NCI-H128 (cell line): ENCODE results near the gene ABTB1.

Experiments
- DNase-seq: peaks from one replicate; lab custom pipeline; 2025; ENCODE audit not compliant: unreplicated experiment; lab: John Stamatoyannopoulos, UW

ABTB1 gene

DNA sequence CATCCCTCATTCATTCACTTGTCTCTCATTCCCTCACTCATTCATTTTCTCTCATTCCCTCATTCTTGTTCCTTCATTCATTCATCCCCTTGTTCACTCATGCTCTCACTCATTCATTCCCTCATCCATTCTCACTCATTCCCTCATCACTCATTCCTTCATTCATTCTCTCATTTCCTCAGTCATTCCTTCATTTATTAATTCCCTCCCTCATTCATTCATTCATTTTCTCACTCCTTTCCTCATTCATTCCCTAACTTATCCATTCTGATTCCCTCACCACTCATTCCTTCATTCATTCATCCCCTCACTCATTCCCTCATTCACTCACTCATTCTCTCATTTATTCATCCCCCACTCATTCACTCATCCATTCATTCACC lies 13.8 kb downstream of the ABTB1 start:
- DNase-seq, result no peak

GRCh38 chr3:127687228-127687737 lies 14.5 kb downstream of the ABTB1 start:
- DNase-seq, result no peak

- no peak for DNase-seq
Observed at GRCh38 chr3:127688022-127688415, 15.3 kb downstream of the ABTB1 start.

GRCh38 chr3:127688416-127689265 lies 15.9 kb downstream of the ABTB1 start:
- DNase-seq, result no peak

GRCh38 chr3:127689266-127689860 lies 16.6 kb downstream of the ABTB1 start:
- no peak for DNase-seq

GRCh38 chr3:127690106-127690505 lies 17.4 kb downstream of the ABTB1 start:
- no peak for DNase-seq

- no peak for DNase-seq
Observed at GRCh38 chr3:127690823-127691452, 18.2 kb downstream of the ABTB1 start.

DNA sequence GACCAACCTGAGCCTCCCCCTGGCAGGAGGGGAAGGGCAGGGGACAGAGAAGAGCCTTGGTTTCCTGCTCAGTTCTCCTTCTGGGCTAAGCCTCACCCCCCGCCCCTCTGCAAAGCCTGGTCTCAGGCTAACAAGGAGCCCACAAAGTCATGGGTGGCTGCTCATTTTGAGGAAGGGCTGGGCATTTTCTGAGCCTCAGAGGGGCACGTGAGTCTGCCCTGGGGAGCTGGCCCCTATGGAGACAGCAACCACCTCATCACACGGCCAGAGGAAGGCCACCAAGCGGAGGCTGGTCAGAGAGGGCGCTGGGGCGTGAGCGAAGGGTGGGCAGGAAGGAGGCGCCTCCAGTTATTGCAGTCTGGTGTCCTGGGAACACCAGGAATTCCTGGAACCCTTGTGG lies 18.7 kb downstream of the ABTB1 start:
- DNase-seq, result no peak

DNA sequence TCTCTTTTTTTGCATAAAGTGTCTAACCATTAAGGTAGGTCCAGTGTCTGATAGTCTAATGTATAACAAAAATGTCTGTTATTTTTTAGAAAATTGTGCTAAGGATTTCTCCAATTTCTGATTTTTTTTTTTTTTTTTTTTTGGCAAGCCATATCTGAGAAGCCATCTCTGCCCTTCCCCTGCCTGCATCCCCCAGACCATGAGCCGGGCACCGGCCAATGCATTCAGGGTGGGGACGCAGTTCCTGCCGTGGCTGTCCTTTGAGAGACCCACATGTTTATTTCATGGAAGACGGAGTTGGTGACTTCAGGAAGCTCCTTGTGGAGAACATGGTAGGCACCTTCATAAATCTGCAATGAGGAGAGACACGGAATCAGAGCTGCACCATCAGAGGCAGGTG lies 19.2 kb downstream of the ABTB1 start:
- no peak for DNase-seq

- no peak for DNase-seq
Observed at GRCh38 chr3:127692501-127693335, 20.0 kb downstream of the ABTB1 start.

GRCh38 chr3:127693336-127693843 lies 20.6 kb downstream of the ABTB1 start:
- DNase-seq, result no peak

DNA sequence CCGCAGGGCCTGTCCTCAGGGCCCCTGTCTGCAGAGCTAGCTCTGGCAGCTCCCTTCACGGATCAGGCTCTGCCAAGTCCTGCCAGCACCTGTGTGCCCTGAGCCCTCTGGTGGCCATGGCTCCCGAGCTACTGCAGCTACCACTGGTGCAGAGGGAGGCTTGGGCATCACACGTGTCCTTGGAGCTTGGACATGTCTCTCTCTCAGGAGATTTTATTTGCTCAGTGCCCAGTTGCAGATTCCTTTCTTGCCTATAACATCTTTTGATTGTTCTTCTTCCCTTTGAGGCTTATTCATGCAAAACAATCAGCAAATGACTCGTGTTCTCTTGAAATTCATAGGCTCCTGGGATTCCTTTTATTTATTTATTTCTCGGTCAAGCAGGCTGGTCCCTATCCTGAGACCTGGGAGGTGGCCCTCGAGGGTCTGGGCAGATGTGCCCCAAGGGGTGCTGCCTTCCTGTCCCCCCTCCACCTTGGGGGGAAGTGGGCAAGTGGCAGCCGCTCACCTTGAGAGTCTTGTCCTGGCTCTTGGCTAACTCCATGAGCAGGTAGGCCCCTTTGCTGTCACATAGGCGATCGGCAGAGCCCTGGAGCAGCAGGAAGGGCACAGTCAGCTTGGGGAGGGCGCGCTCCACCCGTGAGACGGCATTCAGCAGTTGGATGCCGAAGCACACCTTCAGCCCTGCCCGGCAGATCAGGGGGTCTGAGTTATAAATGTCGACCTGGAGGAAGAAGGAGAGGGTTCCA lies 21.9 kb downstream of the ABTB1 start:
- peak; percentile 45 for DNase-seq

DNA sequence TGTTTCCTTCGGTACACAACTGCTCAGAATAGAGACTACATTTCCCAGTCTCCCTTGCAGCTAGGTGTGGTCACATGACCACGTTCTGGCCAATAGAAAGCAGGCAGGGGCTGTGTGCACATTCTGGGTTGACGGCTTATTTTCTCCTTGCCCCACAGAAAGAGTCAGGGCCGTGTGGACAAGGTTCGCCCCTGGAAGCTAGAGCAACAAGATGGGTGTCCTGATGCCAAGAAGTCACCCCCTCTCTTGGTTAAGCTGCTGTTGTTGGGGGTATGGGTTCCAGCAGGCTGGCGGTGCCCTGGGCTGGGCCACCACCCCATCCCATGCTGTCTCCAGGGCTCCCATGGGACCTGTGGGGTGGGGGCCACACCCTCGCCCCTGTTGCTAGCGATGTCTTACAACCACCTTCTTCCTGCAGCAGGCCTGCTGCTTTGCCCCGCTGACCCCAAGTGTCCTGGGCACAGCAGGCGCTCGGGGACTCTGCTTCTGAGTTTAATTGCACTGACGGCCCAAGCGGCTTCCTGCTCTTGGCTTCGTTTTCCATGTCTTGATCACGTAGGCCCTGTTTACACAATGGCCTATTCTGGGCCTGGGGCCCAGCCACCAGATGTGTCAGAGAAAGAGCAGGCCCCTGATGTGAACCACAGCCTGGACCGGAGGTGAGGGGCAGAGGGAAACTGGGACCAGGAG lies 24.9 kb downstream of the ABTB1 start:
- DNase-seq, result no peak

GRCh38 chr3:127698286-127698685 lies 25.5 kb downstream of the ABTB1 start:
- DNase-seq, result no peak

DNA sequence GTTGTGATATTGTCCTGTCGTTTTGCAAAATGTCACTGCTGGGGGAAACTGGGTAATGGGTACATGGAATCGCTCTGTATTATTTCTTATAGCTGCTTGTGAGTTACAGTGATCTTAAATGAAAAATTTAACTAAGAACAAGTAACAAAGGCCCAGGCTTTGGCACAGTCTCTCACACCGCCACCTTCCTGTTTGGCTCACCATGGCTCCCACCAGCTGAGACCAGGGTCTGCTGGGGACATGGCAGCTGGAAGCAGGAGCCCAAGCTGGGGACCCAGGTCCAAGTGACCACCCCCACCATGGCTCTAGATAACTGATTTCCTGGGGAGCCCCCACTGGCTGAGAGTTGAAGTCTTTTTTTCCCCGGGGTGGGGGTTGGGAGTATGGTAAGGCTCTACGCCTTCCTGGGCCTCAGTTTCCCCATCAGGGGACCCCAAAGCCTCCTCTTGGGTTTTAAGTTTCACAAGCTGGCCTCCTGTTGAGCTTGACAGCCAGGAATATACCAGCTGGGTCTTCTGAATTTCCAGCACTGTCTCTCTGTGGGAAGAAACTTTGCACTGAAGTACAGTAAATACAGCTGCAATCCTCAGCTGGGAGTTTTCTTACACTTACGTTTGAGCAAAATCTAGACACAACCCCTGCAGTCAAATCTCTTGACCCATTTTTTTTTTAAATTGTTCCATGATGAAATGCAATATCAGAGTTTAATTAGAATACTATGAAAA lies 26.1 kb downstream of the ABTB1 start:
- DNase-seq, result no peak

DNA sequence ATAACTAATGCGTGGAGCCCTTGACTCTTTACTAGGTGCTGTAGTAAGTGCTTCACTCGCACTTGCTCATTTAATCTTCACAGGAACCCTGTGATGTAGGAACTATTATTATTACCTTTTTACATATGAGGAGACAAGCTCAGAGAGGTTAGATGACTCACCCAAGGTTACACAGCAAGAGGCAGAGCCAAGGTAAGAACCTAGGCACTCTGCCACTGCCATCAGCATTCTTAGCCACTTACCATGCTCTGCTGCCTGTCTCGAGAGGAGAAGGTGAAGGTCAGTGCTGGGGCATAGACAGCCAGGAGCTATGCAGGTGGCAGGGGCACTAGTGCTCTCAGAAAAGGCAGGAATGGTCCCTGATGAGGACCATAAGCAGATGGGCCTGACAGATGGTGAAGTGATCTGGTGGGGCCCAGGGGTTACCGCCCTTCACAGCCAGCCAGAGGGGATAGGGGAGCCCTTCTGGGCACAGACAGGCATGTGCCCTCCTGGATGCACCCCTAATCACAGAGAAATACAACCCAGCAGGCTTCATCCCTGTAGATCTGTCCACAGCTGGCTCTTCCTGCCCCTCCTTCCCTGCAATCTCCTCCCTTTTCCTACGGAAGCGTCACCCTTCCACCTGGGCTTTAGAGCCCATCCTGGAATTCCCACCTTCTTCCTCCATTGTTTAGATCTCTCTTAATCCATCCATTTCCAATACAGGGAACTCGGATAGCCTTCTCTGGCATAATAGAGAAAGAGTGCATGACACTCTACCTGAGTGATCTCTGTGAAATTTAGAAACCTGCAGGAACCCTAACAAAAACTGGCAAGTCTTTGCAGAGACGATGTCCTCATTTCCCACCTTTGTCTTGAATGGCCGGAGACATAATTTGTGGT lies 26.9 kb downstream of the ABTB1 start:
- no peak for DNase-seq

DNA sequence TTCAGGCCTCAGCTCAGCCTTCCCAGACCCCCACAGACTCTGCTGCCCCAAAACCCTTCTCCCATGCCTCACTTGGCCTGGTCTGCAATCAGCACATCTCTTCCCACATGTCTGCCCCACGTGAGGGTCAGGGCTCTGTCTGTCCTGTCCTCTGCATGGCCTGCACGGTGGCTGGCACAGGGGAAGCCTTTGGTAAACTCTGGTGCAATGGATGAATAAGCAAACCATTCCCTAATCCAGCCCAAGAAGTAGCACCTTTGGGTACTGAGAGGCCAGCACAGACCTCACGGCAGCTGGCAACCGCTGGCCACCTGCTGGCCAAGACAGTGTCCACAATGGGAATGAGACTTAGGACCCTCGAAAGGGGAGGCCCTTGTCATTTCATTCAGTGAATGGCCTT lies 27.7 kb downstream of the ABTB1 start:
- no peak for DNase-seq

DNA sequence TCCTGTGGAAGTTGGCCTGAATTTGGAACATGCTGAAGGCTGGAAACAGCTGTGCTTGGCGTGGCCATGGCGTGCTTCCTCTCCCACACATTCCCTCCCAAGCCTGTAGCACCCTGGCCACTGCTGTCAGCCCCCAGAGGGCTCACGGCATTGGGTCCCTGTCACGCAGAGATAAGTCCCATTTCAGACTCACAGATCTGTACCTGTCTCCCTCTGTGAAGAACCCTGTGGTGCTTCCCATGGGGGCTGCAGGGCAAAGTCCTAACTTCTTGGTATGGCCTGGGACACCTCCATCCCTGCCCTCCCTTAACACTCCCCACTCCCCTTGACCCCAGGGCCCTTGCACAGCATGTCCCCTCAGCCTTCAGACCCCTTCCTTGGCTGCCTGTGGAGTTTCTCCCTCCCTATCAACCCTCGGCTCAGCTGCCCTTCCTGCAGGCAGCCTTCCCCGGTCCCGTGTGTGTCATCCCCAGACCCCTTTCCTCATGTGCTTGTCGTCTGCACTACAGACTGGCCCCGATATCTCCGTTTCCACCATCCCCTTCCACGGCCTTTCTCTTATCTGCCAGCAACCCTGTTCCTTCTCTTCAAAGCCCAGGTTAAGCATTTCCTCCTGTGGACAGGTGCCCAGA lies 28.6 kb downstream of the ABTB1 start:
- no peak for DNase-seq
